ENCODE measurements around the gene ARRB1.
A peak's percentile ranks its signal among the peaks of the same experiment; 100 is the strongest.

Gene ARRB1

GRCh38 chr11:75244052-75244814 is 107.2 kb downstream of the ARRB1 start:
- Histone ChIP-seq H3K27ac (ENCODE audit: low read depth, low read length) (no peak overlapping the region), H3K9me3 (ENCODE audit: control insufficient read depth in 1 of 2, low read length in 2 of 2) (no peaks in the 10 kb centered on the region), H3K36me3 (ENCODE audit: control insufficient read depth in 1 of 2, insufficient read depth in 2 of 2, low read length in 2 of 2) (no peaks in the 10 kb centered on the region), H3K4me1 (ENCODE audit: control insufficient read depth in 1 of 2, insufficient read depth in 2 of 2, low read length in 2 of 2) (peaks cover 5 to 7% of the 10 kb centered on the region in 2 donors), H3K9ac (ENCODE audit: low read depth in 1 of 2, low read length in 2 of 2) (no peak overlapping the region), H3K27me3 (ENCODE audit: control insufficient read depth in 1 of 2, insufficient read depth in 2 of 2, low read length in 2 of 2) (peaks cover 29 to 45% of the 10 kb centered on the region in 2 donors), H3K4me3 (ENCODE audit: low read depth in 1 of 2, low read length in 2 of 2) (no peak overlapping the region)

GRCh38 chr11:75242722-75243600 is 108.5 kb downstream of the ARRB1 start:
- H3K4me3 ChIP-seq (ENCODE audit: low read depth in 1 of 2, low read length in 2 of 2) = no peak overlapping the region
- no peaks in the 10 kb centered on the region for H3K9me3 ChIP-seq (ENCODE audit: control insufficient read depth in 1 of 2, low read length in 2 of 2)
- peaks cover 5 to 7% of the 10 kb centered on the region in 2 donors for H3K4me1 ChIP-seq (ENCODE audit: control insufficient read depth in 1 of 2, insufficient read depth in 2 of 2, low read length in 2 of 2)
- no peak overlapping the region for H3K27ac ChIP-seq (ENCODE audit: low read depth, low read length)
- H3K9ac ChIP-seq (ENCODE audit: low read depth in 1 of 2, low read length in 2 of 2) = no peak overlapping the region
- H3K36me3 ChIP-seq (ENCODE audit: control insufficient read depth in 1 of 2, insufficient read depth in 2 of 2, low read length in 2 of 2) = no peaks in the 10 kb centered on the region
- peaks cover 29 to 49% of the 10 kb centered on the region in 2 donors for H3K27me3 ChIP-seq (ENCODE audit: control insufficient read depth in 1 of 2, insufficient read depth in 2 of 2, low read length in 2 of 2)

- no peak overlapping the region for H3K9ac ChIP-seq (ENCODE audit: low read depth in 1 of 2, low read length in 2 of 2)
- peaks cover 5 to 7% of the 10 kb centered on the region in 2 donors for H3K4me1 ChIP-seq (ENCODE audit: control insufficient read depth in 1 of 2, insufficient read depth in 2 of 2, low read length in 2 of 2)
- H3K9me3 ChIP-seq (ENCODE audit: control insufficient read depth in 1 of 2, low read length in 2 of 2) = no peaks in the 10 kb centered on the region
- peak overlapping the region in 1 of 2 donors; percentile 55 for H3K4me3 ChIP-seq (ENCODE audit: low read depth in 1 of 2, low read length in 2 of 2)
- H3K27ac ChIP-seq (ENCODE audit: low read depth, low read length) = no peak overlapping the region
- H3K27me3 ChIP-seq (ENCODE audit: control insufficient read depth in 1 of 2, insufficient read depth in 2 of 2, low read length in 2 of 2) = peaks cover 29 to 49% of the 10 kb centered on the region in 2 donors
- no peaks in the 10 kb centered on the region for H3K36me3 ChIP-seq (ENCODE audit: control insufficient read depth in 1 of 2, insufficient read depth in 2 of 2, low read length in 2 of 2)
Measured at GRCh38 chr11:75241906-75242644, 109.4 kb downstream of the ARRB1 start.

- Histone ChIP-seq H3K4me3 (ENCODE audit: low read depth in 1 of 2, low read length in 2 of 2) (peak overlapping the region; percentile 40 to 55), H3K36me3 (ENCODE audit: control insufficient read depth in 1 of 2, insufficient read depth in 2 of 2, low read length in 2 of 2) (no peaks in the 10 kb centered on the region), H3K27me3 (ENCODE audit: control insufficient read depth in 1 of 2, insufficient read depth in 2 of 2, low read length in 2 of 2) (peaks cover 29 to 49% of the 10 kb centered on the region in 2 donors), H3K9ac (ENCODE audit: low read depth in 1 of 2, low read length in 2 of 2) (no peak overlapping the region), H3K27ac (ENCODE audit: low read depth, low read length) (no peak overlapping the region), H3K9me3 (ENCODE audit: control insufficient read depth in 1 of 2, low read length in 2 of 2) (no peaks in the 10 kb centered on the region), H3K4me1 (ENCODE audit: control insufficient read depth in 1 of 2, insufficient read depth in 2 of 2, low read length in 2 of 2) (peaks cover 5 to 7% of the 10 kb centered on the region in 2 donors)
Measured at GRCh38 chr11:75241036-75241905, 110.2 kb downstream of the ARRB1 start.

GRCh38 chr11:75240311-75241035 is 111.0 kb downstream of the ARRB1 start, which contains the start of gene TPBGL:
Gene TPBGL, plus strand, starts transcription at chr11:75240774. Its CDS starts 276 bp downstream, at chr11:75241050.
- Histone ChIP-seq H3K27me3 (ENCODE audit: control insufficient read depth in 1 of 2, insufficient read depth in 2 of 2, low read length in 2 of 2) (peaks cover 29 to 49% of the 10 kb centered on the region in 2 donors), H3K27ac (ENCODE audit: low read depth, low read length) (no peak within 1 kb of the TSS), H3K4me1 (ENCODE audit: control insufficient read depth in 1 of 2, insufficient read depth in 2 of 2, low read length in 2 of 2) (peaks cover 5 to 7% of the 10 kb centered on the region in 2 donors), H3K9ac (ENCODE audit: low read depth in 1 of 2, low read length in 2 of 2) (no peak within 1 kb of the TSS), H3K4me3 (ENCODE audit: low read depth in 1 of 2, low read length in 2 of 2) (peak within 1 kb of the TSS; percentile 40 to 55), H3K9me3 (ENCODE audit: control insufficient read depth in 1 of 2, low read length in 2 of 2) (no peaks in the 10 kb centered on the region), H3K36me3 (ENCODE audit: control insufficient read depth in 1 of 2, insufficient read depth in 2 of 2, low read length in 2 of 2) (no peaks in the 10 kb centered on the region)

GRCh38 chr11:75239531-75240290 is 111.8 kb downstream of the ARRB1 start:
- H3K27ac ChIP-seq (ENCODE audit: low read depth, low read length) = no peak overlapping the region
- H3K4me1 ChIP-seq (ENCODE audit: control insufficient read depth in 1 of 2, insufficient read depth in 2 of 2, low read length in 2 of 2) = peaks cover 5 to 7% of the 10 kb centered on the region in 2 donors
- H3K27me3 ChIP-seq (ENCODE audit: control insufficient read depth in 1 of 2, insufficient read depth in 2 of 2, low read length in 2 of 2) = peaks cover 26 to 43% of the 10 kb centered on the region in 2 donors
- no peak overlapping the region for H3K4me3 ChIP-seq (ENCODE audit: low read depth in 1 of 2, low read length in 2 of 2)
- H3K9me3 ChIP-seq (ENCODE audit: control insufficient read depth in 1 of 2, low read length in 2 of 2) = no peaks in the 10 kb centered on the region
- H3K9ac ChIP-seq (ENCODE audit: low read depth in 1 of 2, low read length in 2 of 2) = no peak overlapping the region
- no peaks in the 10 kb centered on the region for H3K36me3 ChIP-seq (ENCODE audit: control insufficient read depth in 1 of 2, insufficient read depth in 2 of 2, low read length in 2 of 2)

GRCh38 chr11:75238595-75239440 is 112.6 kb downstream of the ARRB1 start:
- Histone ChIP-seq H3K27me3 (ENCODE audit: control insufficient read depth in 1 of 2, insufficient read depth in 2 of 2, low read length in 2 of 2) (peaks cover 24 to 34% of the 10 kb centered on the region in 2 donors), H3K36me3 (ENCODE audit: control insufficient read depth in 1 of 2, insufficient read depth in 2 of 2, low read length in 2 of 2) (no peaks in the 10 kb centered on the region), H3K9me3 (ENCODE audit: control insufficient read depth in 1 of 2, low read length in 2 of 2) (no peaks in the 10 kb centered on the region), H3K4me1 (ENCODE audit: control insufficient read depth in 1 of 2, insufficient read depth in 2 of 2, low read length in 2 of 2) (peaks cover 5 to 7% of the 10 kb centered on the region in 2 donors), H3K27ac (ENCODE audit: low read depth, low read length) (no peak overlapping the region), H3K9ac (ENCODE audit: low read depth in 1 of 2, low read length in 2 of 2) (no peak overlapping the region), H3K4me3 (ENCODE audit: low read depth in 1 of 2, low read length in 2 of 2) (no peak overlapping the region)

- H3K27ac ChIP-seq (ENCODE audit: low read depth, low read length) = no peak overlapping the region
- H3K4me3 ChIP-seq (ENCODE audit: low read depth in 1 of 2, low read length in 2 of 2) = no peak overlapping the region
- no peaks in the 10 kb centered on the region for H3K9me3 ChIP-seq (ENCODE audit: control insufficient read depth in 1 of 2, low read length in 2 of 2)
- no peak overlapping the region for H3K9ac ChIP-seq (ENCODE audit: low read depth in 1 of 2, low read length in 2 of 2)
- H3K4me1 ChIP-seq (ENCODE audit: control insufficient read depth in 1 of 2, insufficient read depth in 2 of 2, low read length in 2 of 2) = peaks cover 4 to 5% of the 10 kb centered on the region in 2 donors
- H3K36me3 ChIP-seq (ENCODE audit: control insufficient read depth in 1 of 2, insufficient read depth in 2 of 2, low read length in 2 of 2) = no peaks in the 10 kb centered on the region
- H3K27me3 ChIP-seq (ENCODE audit: control insufficient read depth in 1 of 2, insufficient read depth in 2 of 2, low read length in 2 of 2) = peaks cover 10 to 18% of the 10 kb centered on the region in 2 donors
Measured at GRCh38 chr11:75237050-75237449, 114.4 kb downstream of the ARRB1 start.
